Embryonic facial prominence (tissue), 1 donor: Measurements from ENCODE around the gene TAS2R60.
"Not testable (repeated sequence)": the region's sequence is repeated elsewhere in the genome, so short reads cannot be mapped to it uniquely, and the experiment has no call there.

Experiments
- DNase-seq: peaks from one replicate; pipeline ENCODE4 v3.0.0-alpha.2; 2016; ENCODE audit errors: extremely low spot score

TAS2R60 gene

GRCh38 chr7:143411976-143412708 is 31.1 kb upstream of the TAS2R60 start:
- no peak for DNase-seq

GRCh38 chr7:143413123-143413522 is 30.1 kb upstream of the TAS2R60 start:
- DNase-seq = no peak

- DNase-seq = not testable (repeated sequence)
Measured at GRCh38 chr7:143415209-143415608, 28.0 kb upstream of the TAS2R60 start.

GRCh38 chr7:143415742-143416397 is 27.4 kb upstream of the TAS2R60 start:
- DNase-seq = no peak

- no peak for DNase-seq
Measured at GRCh38 chr7:143416565-143417149, 26.6 kb upstream of the TAS2R60 start.

- DNase-seq = no peak
Measured at GRCh38 chr7:143417734-143418383, 25.4 kb upstream of the TAS2R60 start.

- no peak for DNase-seq
Measured at GRCh38 chr7:143418681-143419458, 24.4 kb upstream of the TAS2R60 start.

GRCh38 chr7:143419880-143420279 is 23.4 kb upstream of the TAS2R60 start:
- no peak for DNase-seq

GRCh38 chr7:143420624-143421023 is 22.6 kb upstream of the TAS2R60 start:
- DNase-seq = not testable (repeated sequence)

- DNase-seq = no peak
Measured at GRCh38 chr7:143422033-143422432, 21.2 kb upstream of the TAS2R60 start.

GRCh38 chr7:143424476-143424875 is 18.8 kb upstream of the TAS2R60 start:
- not testable (repeated sequence) for DNase-seq

- no peak for DNase-seq
Measured at GRCh38 chr7:143426479-143427142, 16.6 kb upstream of the TAS2R60 start.

- DNase-seq = no peak
Measured at GRCh38 chr7:143429770-143430698, 13.2 kb upstream of the TAS2R60 start.

- DNase-seq = no peak
Measured at GRCh38 chr7:143431109-143431508, 12.1 kb upstream of the TAS2R60 start.

GRCh38 chr7:143433759-143434158 is 9.5 kb upstream of the TAS2R60 start:
- DNase-seq = no peak

- no peak for DNase-seq
Measured at GRCh38 chr7:143434660-143435059, 8.6 kb upstream of the TAS2R60 start.

- no peak for DNase-seq
Measured at GRCh38 chr7:143435266-143435665, 8.0 kb upstream of the TAS2R60 start.

GRCh38 chr7:143436325-143436946 is 6.8 kb upstream of the TAS2R60 start:
- DNase-seq = no peak

GRCh38 chr7:143437578-143437977 is 5.7 kb upstream of the TAS2R60 start:
- DNase-seq = no peak

- DNase-seq = no peak
Measured at GRCh38 chr7:143439866-143440265, 3.4 kb upstream of the TAS2R60 start.
